Measurements from ENCODE around the gene SGK1.
"Not testable (repeated sequence)": the region's sequence is repeated elsewhere in the genome, so short reads cannot be mapped to it uniquely, and the experiment has no call there.

The SGK1 gene

DNA sequence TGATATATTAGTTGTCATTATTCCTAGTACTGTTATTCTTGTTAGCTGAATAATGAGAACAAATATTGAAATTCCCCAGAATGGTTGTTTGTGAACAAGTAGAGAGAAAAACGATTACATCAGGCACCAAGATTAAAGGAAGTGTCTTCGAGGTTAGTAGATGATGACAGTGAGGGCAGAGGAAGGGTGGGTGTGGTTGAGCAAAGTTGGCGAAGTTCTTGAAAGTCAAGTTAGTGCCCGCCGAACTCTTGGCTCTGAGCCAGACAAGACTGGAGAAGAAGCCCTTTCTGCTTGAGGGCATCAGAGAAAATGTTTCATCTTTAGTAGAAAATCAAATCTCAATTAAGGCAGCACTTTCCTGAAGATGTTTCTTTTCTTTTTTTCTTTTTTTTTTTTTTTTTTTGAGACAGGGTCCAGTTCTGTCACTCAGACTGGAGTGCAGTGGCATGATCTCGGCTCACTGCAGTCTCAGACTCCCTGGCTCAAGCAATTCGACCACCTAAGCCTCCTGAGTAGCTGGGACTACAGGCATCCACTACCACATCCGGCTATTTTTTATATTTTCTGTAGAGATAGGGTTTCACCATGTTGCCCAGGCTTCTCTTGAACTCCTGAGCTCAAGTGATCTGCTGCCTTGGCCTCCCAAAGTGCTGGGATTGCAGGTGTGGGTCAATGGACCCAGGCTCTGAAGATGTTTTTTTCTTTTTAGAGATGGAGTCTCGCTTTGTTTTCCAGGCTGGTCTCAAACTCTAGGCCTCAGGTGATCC is 77.1 kb downstream of the SGK1 start:
- DNase-seq (ENCODE audit: low read depth), result peak; percentile 65
- TF ChIP-seq MYC (IDR thresholded peaks at IDR 0.05; ENCODE audit: low read depth, low read length) (no peak), POLR2A (IDR thresholded peaks at IDR 0.05; ENCODE audit: extremely low read depth, insufficient read length) (no peak)
- TF ChIP-seq, protein P1, sequence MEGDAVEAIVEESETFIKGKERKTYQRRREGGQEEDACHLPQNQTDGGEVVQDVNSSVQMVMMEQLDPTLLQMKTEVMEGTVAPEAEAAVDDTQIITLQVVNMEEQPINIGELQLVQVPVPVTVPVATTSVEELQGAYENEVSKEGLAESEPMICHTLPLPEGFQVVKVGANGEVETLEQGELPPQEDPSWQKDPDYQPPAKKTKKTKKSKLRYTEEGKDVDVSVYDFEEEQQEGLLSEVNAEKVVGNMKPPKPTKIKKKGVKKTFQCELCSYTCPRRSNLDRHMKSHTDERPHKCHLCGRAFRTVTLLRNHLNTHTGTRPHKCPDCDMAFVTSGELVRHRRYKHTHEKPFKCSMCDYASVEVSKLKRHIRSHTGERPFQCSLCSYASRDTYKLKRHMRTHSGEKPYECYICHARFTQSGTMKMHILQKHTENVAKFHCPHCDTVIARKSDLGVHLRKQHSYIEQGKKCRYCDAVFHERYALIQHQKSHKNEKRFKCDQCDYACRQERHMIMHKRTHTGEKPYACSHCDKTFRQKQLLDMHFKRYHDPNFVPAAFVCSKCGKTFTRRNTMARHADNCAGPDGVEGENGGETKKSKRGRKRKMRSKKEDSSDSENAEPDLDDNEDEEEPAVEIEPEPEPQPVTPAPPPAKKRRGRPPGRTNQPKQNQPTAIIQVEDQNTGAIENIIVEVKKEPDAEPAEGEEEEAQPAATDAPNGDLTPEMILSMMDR (IDR thresholded peaks at IDR 0.05; ENCODE audit: low read depth, low read length), result no peak
- TF ChIP-seq, protein P2, sequence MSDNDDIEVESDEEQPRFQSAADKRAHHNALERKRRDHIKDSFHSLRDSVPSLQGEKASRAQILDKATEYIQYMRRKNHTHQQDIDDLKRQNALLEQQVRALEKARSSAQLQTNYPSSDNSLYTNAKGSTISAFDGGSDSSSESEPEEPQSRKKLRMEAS (IDR thresholded peaks at IDR 0.05; ENCODE audit: low read depth, low read length), result no peak
- no peak overlapping the region for H3K4me3 ChIP-seq (ENCODE audit: low read depth, low read length)

DNA sequence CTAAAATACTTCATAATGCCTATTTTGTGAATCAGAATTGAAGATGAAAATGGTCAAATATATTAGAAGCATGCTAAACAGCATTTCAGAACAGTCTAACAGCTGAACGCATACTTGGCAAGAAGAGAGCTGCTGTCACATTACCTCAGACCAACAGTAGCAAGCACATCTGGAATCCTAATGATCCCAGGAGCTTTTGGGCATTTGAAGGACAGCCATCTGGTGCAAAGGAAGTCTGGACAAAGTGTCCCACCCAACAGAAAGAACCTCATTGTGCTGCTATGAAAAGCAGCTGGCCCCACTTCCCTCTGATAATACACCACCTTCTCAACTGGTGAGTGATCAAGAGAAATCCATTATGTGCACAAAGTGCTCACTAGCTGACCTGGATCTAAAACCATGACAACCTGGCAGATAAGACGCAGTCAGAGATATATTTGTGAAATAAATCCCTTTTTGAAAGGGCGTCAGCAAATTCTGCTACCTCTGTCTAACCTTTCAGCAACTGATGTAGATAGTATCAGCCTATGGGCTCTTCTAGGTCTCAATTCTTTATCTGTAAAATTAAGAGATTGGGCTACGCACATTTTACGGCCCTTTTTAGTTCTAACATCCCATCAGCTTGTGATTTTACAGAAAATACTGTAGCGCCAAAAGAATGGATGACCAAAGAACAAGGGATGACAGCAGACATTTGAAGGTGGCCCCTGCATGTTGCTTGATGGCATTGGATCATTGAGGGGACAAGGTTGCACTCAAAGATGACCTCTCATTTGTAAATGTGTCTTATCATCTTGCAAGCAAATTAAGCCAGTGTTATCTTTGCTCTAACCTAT is 78.7 kb downstream of the SGK1 start:
- DNase-seq (ENCODE audit: low read depth), result no peak
- TF ChIP-seq MYC (IDR thresholded peaks at IDR 0.05; ENCODE audit: low read depth, low read length) (no peak), POLR2A (IDR thresholded peaks at IDR 0.05; ENCODE audit: extremely low read depth, insufficient read length) (no peak)
- TF ChIP-seq, protein P1 (IDR thresholded peaks at IDR 0.05; ENCODE audit: low read depth, low read length), result no peak
- TF ChIP-seq, protein P2 (IDR thresholded peaks at IDR 0.05; ENCODE audit: low read depth, low read length), result no peak
- no peak overlapping the region for H3K4me3 ChIP-seq (ENCODE audit: low read depth, low read length)

DNA sequence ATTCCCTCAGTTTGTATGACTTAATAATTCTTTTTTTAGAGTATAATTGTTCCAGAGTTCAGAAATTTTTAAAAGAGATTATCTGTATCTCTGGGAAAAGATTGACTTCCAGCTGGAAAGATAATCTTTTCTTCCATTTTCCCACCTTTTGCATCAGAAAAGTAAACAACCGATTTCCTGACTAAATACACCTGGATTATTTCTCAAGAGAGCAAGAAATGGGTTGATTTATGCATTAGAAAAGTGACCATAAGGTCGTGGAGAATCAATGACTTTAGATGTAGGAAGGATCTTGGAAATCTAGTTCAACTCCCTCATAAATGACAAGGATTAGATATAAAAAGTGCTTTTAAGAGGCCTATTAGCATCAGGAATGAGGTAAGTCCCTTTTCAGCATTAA is 79.9 kb downstream of the SGK1 start:
- DNase-seq (ENCODE audit: low read depth), result no peak
- no peak for TF ChIP-seq MYC (IDR thresholded peaks at IDR 0.05; ENCODE audit: low read depth, low read length)
- TF ChIP-seq, protein P1 (IDR thresholded peaks at IDR 0.05; ENCODE audit: low read depth, low read length), result no peak
- TF ChIP-seq POLR2A (IDR thresholded peaks at IDR 0.05; ENCODE audit: extremely low read depth, insufficient read length), result no peak
- TF ChIP-seq, protein P2 (IDR thresholded peaks at IDR 0.05; ENCODE audit: low read depth, low read length), result no peak
- no peak overlapping the region for H3K4me3 ChIP-seq (ENCODE audit: low read depth, low read length)

DNA sequence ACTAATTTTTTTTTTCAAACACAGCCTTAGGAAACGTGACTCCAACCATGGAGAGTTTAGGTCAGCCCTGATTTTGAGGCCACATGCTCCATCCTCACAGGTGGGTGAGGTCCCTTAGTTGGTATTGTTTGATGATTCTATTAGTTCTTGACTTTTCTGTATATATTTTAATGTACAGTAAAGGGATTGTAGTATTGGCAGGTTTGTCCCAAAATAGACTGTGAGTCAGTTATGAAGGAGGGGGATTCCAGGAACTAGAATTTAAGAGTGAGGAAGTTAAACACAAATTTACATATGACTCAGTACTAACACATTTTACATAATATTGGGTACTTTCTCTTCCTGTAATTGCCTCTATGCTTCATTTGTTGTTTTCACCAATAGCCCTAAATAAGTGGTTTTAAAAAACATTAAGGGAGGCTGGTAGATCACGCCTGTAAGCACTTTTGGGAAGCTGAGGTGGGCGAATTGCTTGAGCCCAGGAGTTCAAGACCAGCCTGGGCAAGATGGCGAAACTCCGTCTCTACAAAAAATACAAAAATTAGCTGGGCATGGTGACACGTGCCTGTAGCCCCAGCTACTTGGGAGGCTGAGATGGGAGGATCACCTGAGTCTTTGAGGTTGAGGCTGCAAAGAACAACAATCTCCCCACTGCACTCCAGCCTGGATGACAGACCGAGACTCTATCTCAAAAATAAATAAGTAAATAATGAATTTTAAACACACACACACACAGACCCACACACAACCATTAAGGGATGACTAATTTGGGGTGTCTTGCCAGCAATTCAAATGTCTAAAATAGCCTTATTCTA is 81.8 kb downstream of the SGK1 start:
- H3K4me3 ChIP-seq (ENCODE audit: low read depth, low read length), result no peak overlapping the region
- TF ChIP-seq MYC (IDR thresholded peaks at IDR 0.05; ENCODE audit: low read depth, low read length), result no peak
- no peak for TF ChIP-seq POLR2A (IDR thresholded peaks at IDR 0.05; ENCODE audit: extremely low read depth, insufficient read length)
- TF ChIP-seq, protein P1 (IDR thresholded peaks at IDR 0.05; ENCODE audit: low read depth, low read length), result no peak
- TF ChIP-seq, protein P2 (IDR thresholded peaks at IDR 0.05; ENCODE audit: low read depth, low read length), result no peak
- peak; percentile 79 for DNase-seq (ENCODE audit: low read depth)

DNA sequence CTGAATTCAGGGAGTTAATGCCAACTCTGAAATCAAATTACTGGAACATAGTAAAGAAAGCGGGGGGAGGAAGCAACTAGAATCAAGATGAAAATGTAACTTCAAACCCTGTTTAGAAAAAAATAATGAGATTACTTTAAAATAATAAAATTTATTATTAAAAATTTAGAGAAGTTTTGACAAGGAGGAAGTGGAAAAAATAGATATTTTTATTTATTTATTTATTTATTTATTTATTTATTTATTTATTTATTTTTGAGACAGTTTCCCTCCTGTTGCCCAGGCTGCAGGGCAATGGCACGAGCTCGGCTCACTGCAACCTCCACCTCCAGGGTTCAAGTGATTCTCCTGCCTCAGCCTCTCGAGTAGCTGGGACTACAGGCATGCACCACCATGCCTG is 82.6 kb downstream of the SGK1 start:
- DNase-seq (ENCODE audit: low read depth); H3K4me3 ChIP-seq (ENCODE audit: low read depth, low read length): not testable (repeated sequence)
